Choroid plexus epithelial cell (primary cell): Measurements from ENCODE around the gene MDM2.

Experiments used
- DNase-seq: peaks from one replicate; pipeline ENCODE4 v3.0.0-alpha.2; 2010; ENCODE audit warnings: low read depth
- H3K4me3 ChIP-seq: 2 replicates; pipeline ENCODE4 v1.5.1; 2011; ENCODE audit warnings: low read depth, mild to moderate bottlenecking, control low read depth, low read length, moderate library complexity
- TF ChIP-seq, protein P1 (sequence below): conservative IDR thresholded peaks from 2 replicates; pipeline ENCODE4 v1.5.1; 2011; ENCODE audit warnings: low read depth, mild to moderate bottlenecking, control low read depth, inconsistent platforms, low read length, moderate library complexity

MDM2 gene

DNA sequence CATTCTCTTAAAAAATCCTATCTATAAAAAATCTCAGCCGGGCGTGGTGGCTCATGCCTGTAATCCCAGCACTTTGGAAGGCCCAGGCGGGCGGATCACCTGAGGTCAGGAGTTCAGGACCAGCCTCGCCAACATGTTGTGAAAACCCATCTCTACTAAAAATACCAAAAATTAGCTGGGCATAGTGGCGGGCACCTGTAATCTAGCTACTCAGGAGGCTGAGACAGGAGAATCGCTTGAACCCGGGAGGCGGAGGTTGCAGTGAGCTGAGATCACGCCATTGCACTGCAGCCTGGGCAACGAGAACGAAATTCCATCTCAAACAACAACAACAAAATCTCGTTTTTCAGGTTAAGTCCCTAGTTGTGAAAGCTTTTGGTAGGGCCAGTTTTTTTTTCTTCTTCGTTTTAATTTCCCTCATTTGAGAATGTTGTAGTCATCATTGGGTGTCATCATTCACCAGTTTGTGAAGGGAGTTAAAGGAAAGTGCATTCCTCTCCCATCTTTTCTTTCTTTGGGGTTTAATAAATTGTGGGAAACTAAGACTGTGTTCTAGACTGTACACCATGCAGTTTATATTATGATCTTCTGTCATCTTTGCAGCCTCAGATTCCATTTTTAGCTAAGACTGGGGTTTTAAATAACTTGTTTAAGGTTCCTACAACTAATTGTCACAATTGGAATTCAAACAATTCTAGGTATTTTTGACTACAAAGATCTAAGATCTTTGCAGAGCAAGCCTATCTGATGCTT, 23.9 kb downstream of the MDM2 start:
- H3K4me3 ChIP-seq, result no peak overlapping the region
- TF ChIP-seq, protein P1, sequence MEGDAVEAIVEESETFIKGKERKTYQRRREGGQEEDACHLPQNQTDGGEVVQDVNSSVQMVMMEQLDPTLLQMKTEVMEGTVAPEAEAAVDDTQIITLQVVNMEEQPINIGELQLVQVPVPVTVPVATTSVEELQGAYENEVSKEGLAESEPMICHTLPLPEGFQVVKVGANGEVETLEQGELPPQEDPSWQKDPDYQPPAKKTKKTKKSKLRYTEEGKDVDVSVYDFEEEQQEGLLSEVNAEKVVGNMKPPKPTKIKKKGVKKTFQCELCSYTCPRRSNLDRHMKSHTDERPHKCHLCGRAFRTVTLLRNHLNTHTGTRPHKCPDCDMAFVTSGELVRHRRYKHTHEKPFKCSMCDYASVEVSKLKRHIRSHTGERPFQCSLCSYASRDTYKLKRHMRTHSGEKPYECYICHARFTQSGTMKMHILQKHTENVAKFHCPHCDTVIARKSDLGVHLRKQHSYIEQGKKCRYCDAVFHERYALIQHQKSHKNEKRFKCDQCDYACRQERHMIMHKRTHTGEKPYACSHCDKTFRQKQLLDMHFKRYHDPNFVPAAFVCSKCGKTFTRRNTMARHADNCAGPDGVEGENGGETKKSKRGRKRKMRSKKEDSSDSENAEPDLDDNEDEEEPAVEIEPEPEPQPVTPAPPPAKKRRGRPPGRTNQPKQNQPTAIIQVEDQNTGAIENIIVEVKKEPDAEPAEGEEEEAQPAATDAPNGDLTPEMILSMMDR, result no peak
- DNase-seq, result no peak

DNA sequence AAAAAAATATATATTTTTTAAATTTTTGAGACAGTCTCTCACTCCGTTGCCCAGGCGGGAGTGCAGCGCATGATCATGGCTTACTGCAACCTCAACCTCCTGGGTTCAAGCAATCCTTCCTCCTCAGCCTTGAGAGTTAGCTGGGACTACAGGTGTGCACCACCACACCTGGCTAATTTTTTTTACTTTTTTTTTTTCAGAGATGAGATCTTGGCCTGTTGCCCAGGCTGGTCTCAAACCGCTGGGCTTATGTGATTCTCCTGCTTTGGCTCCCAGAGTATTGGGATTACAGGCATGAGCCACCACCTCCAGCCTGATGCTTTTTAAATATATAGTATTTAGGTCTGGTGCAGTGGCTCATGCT, 24.5 kb downstream of the MDM2 start:
- TF ChIP-seq, protein P1, result no peak
- DNase-seq, result no peak
- H3K4me3 ChIP-seq, result no peak overlapping the region

DNA sequence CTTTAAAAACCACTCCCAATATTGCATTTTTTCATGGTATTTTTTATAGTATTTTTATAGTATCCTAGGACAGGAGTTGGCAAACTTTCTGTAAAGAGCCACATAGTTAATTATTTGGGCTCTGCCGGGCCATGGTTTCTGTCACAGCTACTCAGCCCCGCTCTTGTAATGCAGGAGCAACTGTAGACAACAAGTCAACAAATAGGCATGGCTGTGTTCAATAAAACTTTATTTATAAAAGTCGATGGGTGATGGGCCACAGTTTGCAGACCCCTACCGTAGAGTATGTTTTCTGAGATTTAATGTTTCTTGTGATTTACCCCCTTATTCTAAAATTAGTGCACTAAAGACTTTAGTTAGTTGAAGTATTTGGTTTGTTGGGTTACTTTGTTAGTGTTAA, 25.5 kb downstream of the MDM2 start:
- no peak for DNase-seq
- TF ChIP-seq, protein P1, result no peak
- no peak overlapping the region for H3K4me3 ChIP-seq

DNA sequence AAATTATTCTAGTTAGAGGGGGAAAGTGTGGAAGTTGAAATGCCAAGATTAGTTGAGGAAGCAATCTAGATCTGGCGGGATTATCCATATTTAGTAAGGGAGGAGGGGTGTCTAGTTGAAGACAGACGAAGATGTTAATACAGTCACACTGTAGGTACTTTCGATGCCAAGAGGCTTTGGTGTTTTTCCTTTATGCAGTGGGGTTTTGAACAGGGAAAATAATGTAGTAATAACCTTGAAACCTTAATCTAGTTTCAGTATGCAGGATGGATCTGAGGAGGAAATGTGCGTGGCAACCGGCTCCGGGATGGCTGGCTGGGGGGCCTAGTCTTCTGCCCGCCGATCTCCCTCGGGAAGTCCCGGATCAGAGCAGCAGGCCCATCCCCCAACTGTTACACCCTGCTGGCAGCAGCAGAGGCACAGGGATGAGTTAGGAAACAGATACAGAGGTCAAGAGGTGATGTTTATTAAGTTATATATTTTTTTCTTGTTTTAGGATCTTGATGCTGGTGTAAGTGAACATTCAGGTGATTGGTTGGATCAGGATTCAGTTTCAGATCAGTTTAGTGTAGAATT, 27.4 kb downstream of the MDM2 start:
- TF ChIP-seq, protein P1, result no peak
- no peak for DNase-seq
- no peak overlapping the region for H3K4me3 ChIP-seq

DNA sequence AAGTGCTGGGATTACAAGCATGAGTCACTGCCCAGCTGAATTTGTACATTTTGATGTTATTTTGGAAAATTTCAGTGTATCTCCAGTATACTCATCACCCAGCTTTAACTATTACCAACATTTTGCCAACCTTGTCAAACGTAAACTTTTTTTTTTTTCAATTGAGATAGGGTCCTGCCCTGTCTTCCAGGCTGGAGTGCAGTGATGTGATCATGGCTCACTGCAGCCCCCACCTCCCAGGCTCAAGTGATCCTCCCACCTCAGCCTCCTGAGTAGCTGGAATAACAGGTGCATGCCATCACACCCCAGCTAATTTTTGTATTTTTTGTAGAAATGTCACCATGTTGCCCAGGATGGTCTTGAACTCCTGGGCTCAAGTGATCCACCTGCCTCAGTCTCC, 29.2 kb downstream of the MDM2 start:
- TF ChIP-seq, protein P1, result no peak
- H3K4me3 ChIP-seq, result no peak overlapping the region
- no peak for DNase-seq

DNA sequence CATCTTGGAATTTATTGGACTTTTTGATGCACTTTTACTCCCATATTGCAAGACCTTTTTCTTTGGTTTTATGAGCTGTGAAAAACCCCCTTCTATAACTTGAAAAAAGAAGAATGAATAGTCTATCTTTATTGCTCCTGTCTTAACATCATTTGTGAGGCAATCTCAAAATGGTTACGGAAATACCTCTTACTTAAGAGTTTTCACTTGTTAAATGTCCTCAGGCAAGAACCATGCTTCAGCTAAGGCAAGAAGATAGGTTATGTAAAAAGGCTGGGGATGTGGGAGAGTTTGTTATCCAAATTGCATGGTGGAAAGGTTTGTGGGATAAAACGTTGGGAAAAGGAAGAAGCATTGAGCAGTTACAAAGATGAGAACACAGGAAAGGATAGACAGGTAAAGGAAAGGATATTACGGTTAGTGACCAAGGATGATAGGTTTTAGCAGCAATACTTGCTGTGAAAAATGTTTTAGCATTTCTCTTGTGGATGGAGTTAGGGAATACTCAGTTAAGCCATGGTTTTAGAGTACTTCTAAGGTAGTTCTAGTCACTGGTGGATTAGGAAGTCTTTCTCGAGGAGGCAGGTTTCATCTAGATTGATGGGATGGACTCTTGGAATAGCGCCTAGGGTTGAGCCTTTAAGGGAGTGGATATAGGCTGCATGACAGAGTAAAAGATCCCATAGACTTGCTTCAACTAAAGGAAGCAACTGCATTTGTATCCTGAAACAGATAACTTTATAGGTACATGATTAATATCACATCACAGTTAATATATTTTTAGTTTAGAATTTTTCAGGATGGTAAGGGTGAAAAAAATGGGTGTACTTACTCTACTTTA, 30.3 kb downstream of the MDM2 start:
- no peak overlapping the region for H3K4me3 ChIP-seq
- TF ChIP-seq, protein P1, result no peak
- DNase-seq, result no peak
